Activated gamma-delta T cell treated with Interleukin-2 at 50 U/mL for 16 hours (primary cell): Measurements from ENCODE around the gene AUTS2.
A peak's percentile ranks its signal among the peaks of the same experiment; 100 is the strongest.

ENCODE experiments used
- DNase-seq: peaks from one replicate; pipeline ENCODE4 v3.0.0-alpha.2; 2020

AUTS2 gene

GRCh38 chr7:70657989-70658632, 1059.8 kb downstream of the AUTS2 start:
- no peak for DNase-seq

GRCh38 chr7:70659263-70659662, 1061.0 kb downstream of the AUTS2 start:
- DNase-seq = no peak

GRCh38 chr7:70660154-70660818, 1062.0 kb downstream of the AUTS2 start:
- peak; percentile 63 for DNase-seq

GRCh38 chr7:70660819-70661191, 1062.5 kb downstream of the AUTS2 start:
- no peak for DNase-seq

GRCh38 chr7:70663680-70664079, 1065.4 kb downstream of the AUTS2 start:
- no peak for DNase-seq

GRCh38 chr7:70665997-70666396, 1067.7 kb downstream of the AUTS2 start:
- DNase-seq = no peak

- no peak for DNase-seq
These were observed 1069.1 kb downstream of the AUTS2 start for GRCh38 chr7:70667406-70667805.

GRCh38 chr7:70668606-70669358, 1070.5 kb downstream of the AUTS2 start:
- DNase-seq = no peak

- peak; percentile 46 for DNase-seq
These were observed 1071.6 kb downstream of the AUTS2 start for GRCh38 chr7:70669854-70670253.

- DNase-seq = no peak
These were observed 1072.0 kb downstream of the AUTS2 start for GRCh38 chr7:70670288-70670687.

GRCh38 chr7:70673778-70674570, 1075.7 kb downstream of the AUTS2 start:
- DNase-seq = no peak

GRCh38 chr7:70674571-70675010, 1076.3 kb downstream of the AUTS2 start:
- no peak for DNase-seq

- DNase-seq = no peak
These were observed 1078.0 kb downstream of the AUTS2 start for GRCh38 chr7:70676243-70676642.

GRCh38 chr7:70678621-70679251, 1080.5 kb downstream of the AUTS2 start:
- DNase-seq = no peak

GRCh38 chr7:70679661-70680060, 1081.4 kb downstream of the AUTS2 start:
- no peak for DNase-seq

GRCh38 chr7:70680306-70680705, 1082.0 kb downstream of the AUTS2 start:
- no peak for DNase-seq

GRCh38 chr7:70680743-70681468, 1082.6 kb downstream of the AUTS2 start:
- DNase-seq = no peak

- no peak for DNase-seq
These were observed 1083.4 kb downstream of the AUTS2 start for GRCh38 chr7:70681469-70682350.

GRCh38 chr7:70684173-70684572, 1085.9 kb downstream of the AUTS2 start:
- no peak for DNase-seq

- DNase-seq = no peak
These were observed 1095.0 kb downstream of the AUTS2 start for GRCh38 chr7:70693321-70693685.
